ENCODE results near the gene KCND2. TPM values are rescaled to one million over a fixed set of nuclear protein-coding genes. Genes with fewer than 3 reads are reported as not detected.

The KCND2 gene
- total and polyA plus RNA-seq, 8 donors, result 0.21 to 1.9 (median 0.63) TPM

DNA sequence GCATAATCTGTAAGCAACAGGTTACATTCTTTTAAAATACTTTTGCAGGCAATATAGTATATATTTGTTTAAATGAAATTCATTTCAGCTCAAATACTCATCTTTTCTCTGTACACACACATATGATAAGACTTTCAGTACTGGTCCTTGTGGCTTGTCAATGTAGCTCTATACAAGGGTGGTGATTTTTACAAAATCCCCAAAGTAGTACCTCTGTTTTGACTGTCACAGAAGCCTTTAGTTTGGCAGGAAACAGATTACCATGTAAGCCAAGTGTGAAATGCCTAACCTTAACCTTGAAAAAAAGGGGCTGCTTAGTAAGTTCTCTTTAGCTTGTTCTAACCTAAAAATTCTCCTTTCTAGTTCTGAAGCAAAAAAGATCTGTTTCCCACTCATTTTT, 87.9 kb downstream of the KCND2 start:
- TF ChIP-seq, protein P1, sequence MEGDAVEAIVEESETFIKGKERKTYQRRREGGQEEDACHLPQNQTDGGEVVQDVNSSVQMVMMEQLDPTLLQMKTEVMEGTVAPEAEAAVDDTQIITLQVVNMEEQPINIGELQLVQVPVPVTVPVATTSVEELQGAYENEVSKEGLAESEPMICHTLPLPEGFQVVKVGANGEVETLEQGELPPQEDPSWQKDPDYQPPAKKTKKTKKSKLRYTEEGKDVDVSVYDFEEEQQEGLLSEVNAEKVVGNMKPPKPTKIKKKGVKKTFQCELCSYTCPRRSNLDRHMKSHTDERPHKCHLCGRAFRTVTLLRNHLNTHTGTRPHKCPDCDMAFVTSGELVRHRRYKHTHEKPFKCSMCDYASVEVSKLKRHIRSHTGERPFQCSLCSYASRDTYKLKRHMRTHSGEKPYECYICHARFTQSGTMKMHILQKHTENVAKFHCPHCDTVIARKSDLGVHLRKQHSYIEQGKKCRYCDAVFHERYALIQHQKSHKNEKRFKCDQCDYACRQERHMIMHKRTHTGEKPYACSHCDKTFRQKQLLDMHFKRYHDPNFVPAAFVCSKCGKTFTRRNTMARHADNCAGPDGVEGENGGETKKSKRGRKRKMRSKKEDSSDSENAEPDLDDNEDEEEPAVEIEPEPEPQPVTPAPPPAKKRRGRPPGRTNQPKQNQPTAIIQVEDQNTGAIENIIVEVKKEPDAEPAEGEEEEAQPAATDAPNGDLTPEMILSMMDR (IDR thresholded peaks at IDR 0.05), result no peak
- intact Hi-C loops (cut with DNase I), result no loop called here
- ATAC-seq (no peak), DNase-seq (no peak)
- H3K27me3 ChIP-seq, result no peaks in the 10 kb centered on the region
- H3K36me3 ChIP-seq, result no peaks in the 10 kb centered on the region
- H3K9me3 ChIP-seq, result no peaks in the 10 kb centered on the region
- no peak overlapping the region for H3K4me3 ChIP-seq
- no peak overlapping the region for H3K27ac ChIP-seq
- no peaks in the 10 kb centered on the region for H3K4me1 ChIP-seq

- no peaks in the 10 kb centered on the region for H3K9me3 ChIP-seq
- ATAC-seq (no peak), DNase-seq (no peak)
- H3K27ac ChIP-seq, result no peak overlapping the region
- no peaks in the 10 kb centered on the region for H3K4me1 ChIP-seq
- TF ChIP-seq, protein P1 (IDR thresholded peaks at IDR 0.05), result no peak
- no peaks in the 10 kb centered on the region for H3K27me3 ChIP-seq
- no peaks in the 10 kb centered on the region for H3K36me3 ChIP-seq
- no peak overlapping the region for H3K4me3 ChIP-seq
- intact Hi-C loops (cut with DNase I), result no loop called here
Observed at GRCh38 chr7:120363414-120363813, 90.4 kb downstream of the KCND2 start.

- no peak overlapping the region for H3K27ac ChIP-seq
- no peaks in the 10 kb centered on the region for H3K9me3 ChIP-seq
- TF ChIP-seq, protein P1 (IDR thresholded peaks at IDR 0.05), result no peak
- H3K4me1 ChIP-seq, result no peaks in the 10 kb centered on the region
- no peak for DNase-seq
- intact Hi-C loops (cut with DNase I), result no loop called here
- no peaks in the 10 kb centered on the region for H3K36me3 ChIP-seq
- no peak overlapping the region for H3K4me3 ChIP-seq
- no peak for ATAC-seq
- H3K27me3 ChIP-seq, result no peaks in the 10 kb centered on the region
Observed at GRCh38 chr7:120370954-120371353, 98.0 kb downstream of the KCND2 start.

DNA sequence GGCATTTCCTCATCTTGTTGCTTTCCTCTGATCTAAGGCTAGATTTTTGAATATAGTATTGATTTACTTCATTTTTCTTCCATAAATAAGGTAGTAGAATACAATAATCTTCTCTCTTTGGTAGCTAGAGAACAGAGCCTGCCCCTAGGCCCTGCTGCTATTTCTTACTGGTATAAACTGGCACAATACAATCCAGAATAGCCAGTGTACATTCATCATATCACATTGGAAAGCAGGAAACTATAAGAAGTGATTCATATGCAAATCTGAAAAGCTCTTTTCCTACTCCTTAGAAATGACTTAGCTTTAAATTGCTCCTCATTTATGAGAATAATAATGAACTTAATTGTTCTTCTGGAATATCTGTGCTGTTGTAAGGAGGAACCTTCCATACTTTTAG, 100.2 kb downstream of the KCND2 start:
- ATAC-seq, result no peak
- H3K27ac ChIP-seq, result no peak overlapping the region
- intact Hi-C loops (cut with DNase I), result no loop called here
- no peak for DNase-seq
- no peaks in the 10 kb centered on the region for H3K4me1 ChIP-seq
- H3K36me3 ChIP-seq, result no peaks in the 10 kb centered on the region
- no peak overlapping the region for H3K4me3 ChIP-seq
- H3K9me3 ChIP-seq, result no peaks in the 10 kb centered on the region
- H3K27me3 ChIP-seq, result no peaks in the 10 kb centered on the region
- TF ChIP-seq, protein P1 (IDR thresholded peaks at IDR 0.05), result no peak

DNA sequence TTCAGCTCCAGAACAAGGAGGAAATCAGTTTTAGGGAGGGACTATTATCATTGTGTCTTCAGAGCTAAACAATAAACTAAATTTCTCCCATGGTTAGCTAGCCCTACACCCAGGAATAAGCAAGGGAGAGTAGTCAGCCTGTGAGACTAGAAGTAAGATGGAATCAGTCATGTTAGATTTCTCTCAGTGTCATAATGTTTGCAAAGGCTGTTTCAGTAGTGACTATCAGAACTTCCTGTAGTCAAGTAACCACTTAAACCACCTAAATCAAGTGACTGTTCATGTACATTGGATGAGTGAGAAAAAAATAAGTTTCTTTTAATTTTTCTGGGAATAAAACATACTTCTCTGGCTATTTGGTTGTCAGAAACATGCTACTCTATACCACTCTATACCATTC, 121.6 kb downstream of the KCND2 start:
- no peaks in the 10 kb centered on the region for H3K27me3 ChIP-seq
- H3K27ac ChIP-seq, result no peak overlapping the region
- intact Hi-C loops (cut with DNase I), result no loop called here
- no peak overlapping the region for H3K4me3 ChIP-seq
- TF ChIP-seq, protein P1 (IDR thresholded peaks at IDR 0.05), result no peak
- no peaks in the 10 kb centered on the region for H3K4me1 ChIP-seq
- no peak for DNase-seq
- no peaks in the 10 kb centered on the region for H3K36me3 ChIP-seq
- ATAC-seq, result no peak
- H3K9me3 ChIP-seq, result no peaks in the 10 kb centered on the region
